ENCODE measurements around the gene SPG7. TPM values are rescaled to one million over a fixed set of nuclear protein-coding genes. Genes with fewer than 3 reads are reported as not detected.
A peak's percentile ranks its signal among the peaks of the same experiment; 100 is the strongest.

Gene SPG7
- polyA plus RNA-seq, 1 experiment, result 50.1 TPM

GRCh38 chr16:89555265-89555664 is 47.1 kb downstream of the SPG7 start:
- Histone ChIP-seq H3K4me3 (ENCODE audit: low read depth, low read length) (no peak overlapping the region), H3K9me3 (ENCODE audit: control insufficient read depth, insufficient read depth, low read length) (no peaks in the 10 kb centered on the region), H3K27me3 (ENCODE audit: control insufficient read depth, insufficient read depth, low read length) (no peaks in the 10 kb centered on the region), H3K27ac (ENCODE audit: low read depth, low read length) (no peak overlapping the region)
- no peak for DNase-seq (ENCODE audit: low read depth, low spot score)
- ChIA-PET CTCF (no interaction called here), POLR2A (no interaction called here)
- TF ChIP-seq CTCF (IDR thresholded peaks at IDR 0.05; ENCODE audit: low read depth, low read length), result no peak

GRCh38 chr16:89555780-89556179 is 47.6 kb downstream of the SPG7 start:
- no peaks in the 10 kb centered on the region for H3K9me3 ChIP-seq (ENCODE audit: control insufficient read depth, insufficient read depth, low read length)
- H3K27me3 ChIP-seq (ENCODE audit: control insufficient read depth, insufficient read depth, low read length), result no peaks in the 10 kb centered on the region
- no peak overlapping the region for H3K4me3 ChIP-seq (ENCODE audit: low read depth, low read length)
- DNase-seq (ENCODE audit: low read depth, low spot score), result no peak
- no peak overlapping the region for H3K27ac ChIP-seq (ENCODE audit: low read depth, low read length)
- TF ChIP-seq CTCF (IDR thresholded peaks at IDR 0.05; ENCODE audit: low read depth, low read length), result no peak
- ChIA-PET CTCF (no interaction called here), POLR2A (no interaction called here)

GRCh38 chr16:89556750-89557689 is 48.8 kb downstream of the SPG7 start:
- CTCF ChIA-PET, result interaction anchor here (0.5 to 1.6 kb wide), 4 partner anchors 8 to 311 kb away, joined by 3 to 4 read pairs (median 3); no protein-coding TSS in a partner anchor
- Histone ChIP-seq H3K4me3 (ENCODE audit: low read depth, low read length) (no peak overlapping the region), H3K27me3 (ENCODE audit: control insufficient read depth, insufficient read depth, low read length) (no peaks in the 10 kb centered on the region), H3K9me3 (ENCODE audit: control insufficient read depth, insufficient read depth, low read length) (no peaks in the 10 kb centered on the region; the same call in 1 of the 2 replicates), H3K27ac (ENCODE audit: low read depth, low read length) (no peak overlapping the region)
- POLR2A ChIA-PET, result interaction anchor here (0.6 kb wide), 1 partner anchor 49 kb away, joined by 3 read pairs; the partner anchor contains the start of gene SPG7
- DNase-seq (ENCODE audit: low read depth, low spot score), result no peak
- TF ChIP-seq CTCF (IDR thresholded peaks at IDR 0.05; ENCODE audit: low read depth, low read length), result peak; percentile 87

- H3K4me3 ChIP-seq (ENCODE audit: low read depth, low read length), result no peak overlapping the region
- no peak overlapping the region for H3K27ac ChIP-seq (ENCODE audit: low read depth, low read length)
- DNase-seq (ENCODE audit: low read depth, low spot score), result no peak
- CTCF ChIA-PET, result interaction anchor here (0.8 to 1.6 kb wide), 4 partner anchors 9 to 269 kb away, joined by 3 to 4 read pairs (median 4); no protein-coding TSS in a partner anchor
- no peaks in the 10 kb centered on the region for H3K27me3 ChIP-seq (ENCODE audit: control insufficient read depth, insufficient read depth, low read length)
- no peak for TF ChIP-seq CTCF (IDR thresholded peaks at IDR 0.05; ENCODE audit: low read depth, low read length)
- H3K9me3 ChIP-seq (ENCODE audit: control insufficient read depth, insufficient read depth, low read length), result no peaks in the 10 kb centered on the region; the same call in 1 of the 2 replicates
- POLR2A ChIA-PET, result interaction anchor here (0.6 kb wide), 1 partner anchor 49 kb away, joined by 3 read pairs; the partner anchor contains the start of gene SPG7
These were observed 49.7 kb downstream of the SPG7 start for GRCh38 chr16:89557690-89558490.
